ENCODE measurements around the gene NAB2.

GRCh38 chr12:57095440-57095839 is 6.5 kb downstream of the NAB2 start:
- TF ChIP-seq ELK1 (IDR thresholded peaks at IDR 0.05; ENCODE audit: low read depth, low read length), result no peak
- TF ChIP-seq REST (IDR thresholded peaks at IDR 0.05), result no peak
- no peak for TF ChIP-seq RNF2 (IDR thresholded peaks at IDR 0.05; ENCODE audit: borderline replicate concordance, low read depth)
- no peak for TF ChIP-seq HDAC2 (IDR thresholded peaks at IDR 0.05)
- no peak for TF ChIP-seq JUN (IDR thresholded peaks at IDR 0.05)
- TF ChIP-seq CTCF (IDR thresholded peaks at IDR 0.05), result no peak

All from A549 (cell line).